NCI-H446 treated with DMSO at 0.1 percent for 48 hours (cell line): Measurements from ENCODE around the gene AK2.
"Not testable (repeated sequence)": the region's sequence is repeated elsewhere in the genome, so short reads cannot be mapped to it uniquely, and the experiment has no call there.

Source experiments
- DNase-seq: peaks from one replicate; lab custom pipeline; 2025; lab: John Stamatoyannopoulos, UW

AK2 gene

DNA sequence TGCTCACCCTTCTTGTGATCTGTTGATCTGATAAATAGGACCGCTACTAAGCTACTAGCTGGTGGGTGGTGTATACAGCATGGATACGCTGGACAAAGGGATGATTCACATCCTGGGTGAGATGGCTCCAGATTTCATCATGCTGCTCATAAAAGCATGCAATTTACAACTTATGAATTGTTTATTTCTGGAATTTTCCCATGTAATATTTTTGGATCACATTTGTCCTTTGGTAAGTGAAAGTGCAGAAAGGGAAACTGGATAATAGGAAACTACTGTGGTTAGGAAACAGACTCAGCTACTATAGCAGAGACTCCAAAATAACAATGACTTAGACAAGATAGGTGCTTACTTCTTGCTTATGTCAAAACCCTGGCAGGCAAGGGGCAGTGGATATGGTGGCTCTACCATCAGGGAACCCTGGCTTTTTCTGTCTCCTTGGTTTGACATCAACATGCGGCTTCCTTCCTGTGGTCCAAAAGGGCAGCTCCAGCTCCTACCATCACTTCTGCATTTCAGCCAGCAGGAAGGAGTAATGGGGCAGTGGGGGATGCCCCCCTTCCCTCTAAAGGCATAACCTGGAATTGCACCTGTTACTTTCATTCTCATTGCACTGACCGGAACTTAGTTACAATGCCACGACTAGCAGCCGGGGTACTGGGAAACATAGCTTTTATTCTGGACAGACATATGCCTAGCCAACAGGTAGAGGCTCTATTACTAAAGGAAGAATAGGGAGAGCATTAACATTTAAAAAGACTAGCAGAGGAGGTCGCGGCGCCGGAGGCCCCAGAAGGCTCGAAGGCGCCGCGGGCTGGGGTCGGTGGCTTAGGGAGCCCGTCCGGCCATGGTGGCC, 13.8 kb upstream of the AK2 start:
- no peak for DNase-seq

DNA sequence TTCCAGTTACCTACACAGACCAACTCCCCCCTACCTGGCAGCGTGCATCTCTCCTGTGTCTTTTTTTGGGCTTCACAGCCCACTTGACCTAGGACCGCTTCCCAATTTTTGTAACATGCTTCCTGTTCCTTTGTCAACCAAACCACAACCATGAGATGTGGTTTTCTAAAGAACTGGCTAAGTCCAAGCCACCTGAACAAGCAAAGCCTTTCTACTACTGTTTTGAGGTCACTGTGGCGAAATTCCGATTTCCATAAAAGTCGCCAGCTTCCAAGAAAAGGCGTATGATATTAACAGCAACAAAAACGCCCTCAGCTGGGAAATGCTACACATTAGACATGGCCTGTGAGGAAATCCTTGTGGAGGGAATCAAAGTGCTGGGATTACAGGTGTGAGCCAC, 12.7 kb upstream of the AK2 start:
- DNase-seq, result no peak

DNA sequence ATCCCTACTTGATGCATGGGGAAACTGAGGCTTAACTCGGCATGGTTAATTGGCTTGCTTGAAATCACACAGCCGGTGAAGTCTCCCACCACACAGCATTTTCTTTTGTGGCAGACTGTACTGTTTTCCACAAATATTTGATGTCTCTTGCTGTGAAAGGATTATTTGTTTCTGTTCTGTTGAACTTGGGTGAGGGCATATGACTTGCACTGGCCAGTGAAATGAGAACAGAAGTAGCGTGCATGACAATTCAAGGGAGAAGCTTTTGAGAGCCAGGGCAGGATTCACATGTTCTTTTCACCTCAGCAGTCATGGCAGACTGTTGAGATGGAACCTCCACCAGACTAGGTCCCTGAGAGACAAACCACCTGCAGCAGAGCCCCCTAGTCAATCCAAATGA, 11.7 kb upstream of the AK2 start:
- no peak for DNase-seq

DNA sequence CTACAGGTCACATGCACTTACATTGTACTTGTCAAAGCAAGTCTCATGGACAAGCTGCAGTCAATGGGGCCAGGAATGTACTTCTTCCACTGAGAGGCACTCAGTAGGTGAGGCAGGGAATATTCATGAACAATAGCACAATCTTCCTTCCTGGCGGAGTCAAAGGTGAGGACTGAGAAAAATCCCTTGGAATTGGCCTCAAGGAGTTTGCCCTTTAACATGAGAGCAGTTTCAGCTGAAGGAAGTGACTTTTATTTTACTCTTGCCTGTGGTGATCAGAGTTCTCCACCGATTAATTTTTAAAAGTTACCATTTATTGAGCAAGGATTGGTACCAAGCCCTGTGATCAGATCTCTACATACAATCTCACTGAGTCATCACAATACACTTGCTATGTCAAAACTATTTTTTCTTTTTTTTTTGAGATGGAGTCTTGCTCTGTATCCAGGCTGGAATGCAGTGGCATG, 11.2 kb upstream of the AK2 start:
- no peak for DNase-seq

DNA sequence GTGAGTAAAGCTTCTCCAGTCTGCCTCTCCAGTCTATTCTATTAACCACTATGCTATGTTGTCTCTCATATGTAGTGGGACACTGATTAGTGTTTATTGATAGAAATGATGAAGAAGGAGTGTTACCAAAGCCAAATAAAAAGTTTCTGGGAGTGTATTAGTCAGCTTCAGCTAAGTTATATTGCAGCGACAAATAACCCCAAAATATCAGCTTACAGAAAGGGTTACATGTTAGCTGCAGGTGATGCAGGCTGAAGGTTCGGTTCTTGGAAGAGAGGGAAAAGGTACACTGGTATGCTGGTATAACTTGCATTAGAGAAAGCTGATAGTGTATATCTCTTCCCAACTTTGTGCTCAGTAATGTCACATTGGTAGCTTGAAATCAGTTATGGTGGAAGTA, 10.6 kb upstream of the AK2 start:
- no peak for DNase-seq

DNA sequence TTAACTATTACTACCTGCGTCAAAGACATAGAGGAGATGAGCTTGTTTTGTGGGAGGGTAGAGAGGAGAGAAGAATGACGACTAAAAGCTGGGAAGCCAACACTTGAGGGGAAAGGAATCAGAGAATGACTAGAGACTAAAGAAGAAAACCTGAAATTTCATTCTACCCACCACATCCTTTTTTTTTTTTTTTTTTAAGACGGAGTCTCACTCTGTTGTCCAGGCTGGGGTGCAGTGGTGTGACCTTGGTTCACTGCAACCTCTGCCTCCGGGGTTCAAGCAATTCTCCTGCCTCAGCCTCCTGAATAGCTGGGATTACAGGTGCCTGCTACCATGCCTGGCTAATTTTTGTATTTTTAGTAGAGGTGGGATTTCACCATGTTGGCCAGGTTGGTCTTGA, 9.6 kb upstream of the AK2 start:
- not testable (repeated sequence) for DNase-seq

DNA sequence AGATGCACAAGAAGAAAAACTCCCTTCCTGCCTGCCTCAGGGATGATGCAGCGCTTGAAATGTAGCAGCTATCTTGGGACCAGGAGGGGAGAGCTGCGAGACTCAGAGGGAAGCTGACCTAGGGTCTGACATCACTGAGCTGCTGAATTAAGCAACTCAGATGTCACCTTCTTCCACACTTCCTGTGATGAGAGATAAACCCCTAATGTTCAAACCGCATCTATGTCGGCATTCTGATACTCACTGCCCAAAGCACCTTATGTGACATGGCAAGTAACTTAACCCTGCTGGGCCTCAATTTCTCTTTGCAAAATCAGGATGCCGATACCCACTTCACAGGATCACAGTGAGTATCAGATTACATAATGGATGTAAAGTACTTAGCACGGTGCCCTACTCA, 9.1 kb upstream of the AK2 start:
- DNase-seq, result no peak

DNA sequence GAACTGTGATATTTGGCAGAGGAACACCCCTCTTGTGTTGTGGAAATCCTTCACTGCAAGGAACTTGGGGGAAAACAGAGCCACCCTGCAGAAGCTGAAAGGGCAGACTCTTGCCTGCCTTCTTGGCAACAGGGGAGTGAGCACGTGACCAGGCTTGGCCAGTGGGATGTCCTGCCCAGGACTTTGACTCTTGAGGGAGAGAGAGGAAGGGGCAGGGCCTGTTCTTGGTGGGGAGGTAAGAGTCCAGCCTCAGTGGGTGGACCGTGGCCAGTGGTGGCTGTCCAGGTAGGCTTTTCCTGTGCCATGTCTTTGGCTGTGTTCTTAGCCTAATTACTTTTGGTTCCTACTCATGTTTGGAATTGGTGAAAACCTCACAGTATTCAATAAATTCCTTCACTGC, 8.6 kb upstream of the AK2 start:
- DNase-seq, result no peak

DNA sequence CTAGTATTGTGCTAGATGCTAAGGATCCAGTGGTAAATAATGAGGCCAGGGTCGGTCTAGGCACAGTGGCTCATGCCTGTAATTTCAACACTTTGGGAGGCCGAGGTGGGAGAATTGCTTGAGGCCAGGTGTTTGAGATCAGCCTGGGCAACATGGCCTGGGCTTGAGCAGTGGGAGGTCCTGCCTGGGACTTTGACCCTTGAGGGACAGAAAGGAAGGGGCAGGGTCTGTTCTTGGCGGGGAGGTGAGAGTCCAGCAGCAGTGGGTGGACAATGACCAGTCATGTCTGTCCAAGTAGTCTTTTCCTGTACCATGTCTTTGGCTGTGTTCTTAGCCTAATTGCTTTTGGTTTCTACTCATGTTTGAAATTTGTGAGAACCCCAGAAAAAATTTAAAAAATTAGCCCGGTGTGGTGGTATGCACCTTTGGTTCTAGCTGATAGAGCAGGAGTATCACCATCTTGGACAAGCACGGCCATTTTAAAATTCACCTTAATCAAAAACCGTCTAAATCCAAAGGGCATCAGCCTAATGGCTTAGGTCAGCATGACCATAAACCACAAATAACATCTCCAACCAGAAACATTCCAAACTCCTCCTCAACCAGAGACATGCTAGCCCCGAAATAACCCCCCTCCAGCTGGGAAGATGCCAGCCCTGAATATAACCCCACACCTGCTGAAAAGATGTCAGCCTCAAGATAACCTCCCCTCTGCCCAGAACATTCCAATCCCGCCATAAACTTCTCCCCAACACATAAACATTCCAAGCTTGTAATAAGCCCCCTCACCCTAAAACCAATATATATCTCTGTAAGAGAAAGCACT, 6.8 kb upstream of the AK2 start:
- DNase-seq, result no peak

DNA sequence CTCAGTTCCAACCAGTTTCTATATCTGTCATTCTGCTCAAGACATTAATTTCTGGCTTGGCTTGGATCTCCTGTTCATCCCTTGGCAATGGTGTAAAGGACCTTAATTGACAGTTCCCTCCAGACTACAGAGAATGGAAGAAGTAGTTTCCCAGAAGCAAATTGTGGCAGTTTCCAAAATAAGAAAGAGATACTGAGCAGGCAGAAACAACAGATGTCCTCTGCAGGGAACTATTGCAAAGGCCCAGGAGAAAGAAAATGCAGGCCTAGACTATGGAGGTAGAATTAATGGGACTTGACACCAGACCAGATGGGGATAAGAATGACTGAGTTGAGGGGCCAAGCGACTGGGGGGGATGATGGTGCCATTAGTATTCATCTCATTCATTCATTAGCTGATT, 6.1 kb upstream of the AK2 start:
- DNase-seq, result peak; percentile 65

DNA sequence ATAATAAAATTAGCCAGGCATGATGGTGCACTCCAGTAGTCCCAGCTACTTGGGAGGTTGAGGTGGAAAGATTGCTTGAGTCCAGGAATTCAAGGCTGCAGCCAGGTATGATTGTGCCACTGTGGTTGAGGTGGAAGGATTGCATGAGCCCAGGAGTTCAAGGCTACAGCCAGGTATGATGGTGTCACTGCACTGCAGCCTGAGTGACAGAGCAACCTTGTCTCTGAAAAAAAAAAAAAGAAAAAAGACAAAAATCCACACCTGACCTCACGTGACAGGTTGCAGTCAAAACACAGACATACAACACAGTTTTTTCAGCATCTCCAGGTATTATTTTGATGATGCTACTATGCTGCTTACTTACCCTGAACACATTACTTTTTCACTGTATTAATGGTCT, 4.3 kb upstream of the AK2 start:
- no peak for DNase-seq

DNA sequence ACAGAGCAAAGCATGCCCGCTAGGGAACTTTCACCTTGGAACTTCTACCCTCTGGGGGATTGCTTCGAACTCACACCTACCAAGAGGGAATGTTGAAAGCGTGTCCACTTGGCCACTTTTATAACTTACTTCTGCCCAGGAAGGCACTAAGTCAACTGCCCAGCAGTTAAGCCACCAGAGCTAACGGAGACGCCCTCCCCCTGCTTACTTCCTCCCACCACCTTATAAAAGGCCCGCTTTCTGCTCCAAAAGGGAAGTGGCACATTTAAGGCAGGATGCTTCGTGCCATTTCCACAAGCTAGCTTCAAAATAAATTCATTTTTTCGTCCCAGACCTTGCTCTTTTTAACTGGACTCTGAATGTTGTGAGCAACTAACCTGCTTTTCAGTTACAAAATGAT, 3.2 kb upstream of the AK2 start:
- DNase-seq, result no peak

DNA sequence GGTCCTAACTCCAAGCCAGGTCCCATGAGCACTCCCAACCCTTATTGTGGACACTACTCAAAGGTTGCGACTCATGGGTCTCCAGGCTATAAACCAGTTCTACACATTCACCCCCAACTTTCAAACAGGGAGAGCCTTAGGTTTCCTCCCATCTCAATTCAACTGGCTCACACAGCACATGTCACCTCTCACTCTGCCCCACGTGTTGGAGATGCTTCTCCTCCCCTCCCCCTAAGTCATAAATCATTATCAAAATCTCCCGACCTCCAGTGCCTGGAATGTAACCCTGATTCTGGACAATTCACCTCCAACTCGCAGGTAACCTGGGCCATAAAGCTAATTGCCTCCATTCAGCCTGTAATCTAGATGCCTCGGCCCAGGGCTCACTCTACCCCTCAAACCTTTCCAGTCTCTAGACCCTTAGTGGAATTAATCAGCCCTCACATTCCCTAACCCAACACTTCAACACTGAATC, 595 bp downstream of the AK2 start:
- DNase-seq, result no peak

DNA sequence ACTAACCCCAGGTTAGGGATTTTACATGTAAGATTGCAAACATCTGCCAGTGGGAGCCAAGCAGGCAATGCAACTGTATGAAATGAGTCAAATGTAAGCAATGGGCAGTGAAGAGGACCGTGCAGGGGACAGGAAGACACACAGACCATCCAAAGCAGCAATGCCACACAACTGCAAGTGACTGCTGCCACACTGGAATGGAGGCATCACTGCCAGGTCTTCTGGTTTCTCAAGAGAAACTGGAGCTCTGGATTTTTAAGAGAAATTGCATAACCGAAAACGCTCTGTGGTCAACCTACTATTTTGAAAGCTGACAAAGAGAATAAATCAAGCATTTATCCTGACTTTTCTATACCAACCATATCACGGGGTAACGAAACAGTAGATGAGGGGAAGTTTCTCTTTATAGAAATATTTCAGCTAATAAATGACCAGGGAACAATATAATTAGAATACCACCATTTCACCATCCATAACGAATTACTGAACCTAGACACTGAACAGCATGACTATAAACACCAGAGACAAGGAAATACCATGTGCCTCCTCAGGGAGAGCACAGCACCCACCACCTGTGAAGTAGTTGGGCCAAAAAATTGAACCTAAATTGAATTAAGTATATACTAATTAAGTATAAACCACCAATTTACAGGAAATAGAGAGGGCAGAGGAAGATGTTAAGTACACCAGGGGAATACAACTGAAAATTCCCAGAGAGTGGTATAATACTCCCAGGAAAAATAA, 4.4 kb downstream of the AK2 start:
- no peak for DNase-seq

DNA sequence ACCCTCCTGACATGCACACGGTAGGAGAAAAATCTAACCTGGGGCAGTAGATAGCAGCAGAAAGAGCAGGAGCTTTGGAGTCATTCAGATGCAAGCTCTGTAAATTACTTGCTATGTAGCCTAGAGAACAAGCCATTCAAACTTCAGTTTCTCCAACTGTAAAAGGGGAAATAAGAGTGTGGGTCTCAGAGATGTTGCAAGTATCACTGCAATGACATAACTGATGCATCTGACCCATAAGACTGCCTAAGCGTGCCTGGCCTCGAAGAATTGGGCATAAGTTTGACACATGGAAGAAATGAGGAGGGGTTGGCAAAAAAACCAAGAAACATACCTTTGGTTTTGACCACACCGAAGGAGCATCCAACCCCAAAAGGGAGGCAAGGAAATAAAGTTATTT, 5.2 kb downstream of the AK2 start:
- DNase-seq, result no peak

DNA sequence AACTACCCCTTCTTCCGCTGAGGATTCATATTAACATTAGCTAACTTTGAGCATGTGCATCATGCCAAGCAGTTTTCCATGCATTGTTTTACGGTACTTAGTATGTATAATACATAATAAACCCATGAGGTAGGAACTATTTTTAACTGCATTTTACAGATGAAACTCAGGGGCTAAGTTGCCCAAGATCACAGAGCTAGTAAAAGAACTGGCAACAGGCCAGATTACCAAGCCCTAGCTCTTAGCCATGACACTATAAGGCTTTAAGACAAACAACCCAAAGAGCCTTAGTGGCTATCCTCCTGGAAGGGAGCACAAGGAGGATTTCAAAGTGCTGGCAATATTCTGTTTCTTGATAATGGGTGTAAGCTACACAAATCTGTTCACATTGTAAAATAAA, 6.1 kb downstream of the AK2 start:
- DNase-seq, result no peak

DNA sequence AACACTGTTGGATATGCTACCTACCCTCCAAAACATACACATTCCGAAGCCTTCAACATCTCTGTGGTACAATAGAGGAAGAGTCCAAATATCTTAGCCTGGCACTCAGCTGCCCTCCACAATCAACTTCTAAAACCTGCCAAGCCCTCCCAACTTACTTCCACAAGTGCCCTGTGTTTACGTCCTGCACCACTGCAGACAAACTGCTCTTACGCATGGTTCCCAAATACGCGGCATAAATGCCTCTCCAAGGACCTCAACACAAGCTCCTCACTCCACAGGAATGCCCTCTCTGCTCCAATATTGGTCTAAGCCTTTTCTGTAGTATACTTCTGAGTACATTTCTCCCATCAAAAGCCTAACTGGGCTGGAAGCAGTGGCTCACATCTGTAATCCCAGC, 6.8 kb downstream of the AK2 start:
- no peak for DNase-seq

DNA sequence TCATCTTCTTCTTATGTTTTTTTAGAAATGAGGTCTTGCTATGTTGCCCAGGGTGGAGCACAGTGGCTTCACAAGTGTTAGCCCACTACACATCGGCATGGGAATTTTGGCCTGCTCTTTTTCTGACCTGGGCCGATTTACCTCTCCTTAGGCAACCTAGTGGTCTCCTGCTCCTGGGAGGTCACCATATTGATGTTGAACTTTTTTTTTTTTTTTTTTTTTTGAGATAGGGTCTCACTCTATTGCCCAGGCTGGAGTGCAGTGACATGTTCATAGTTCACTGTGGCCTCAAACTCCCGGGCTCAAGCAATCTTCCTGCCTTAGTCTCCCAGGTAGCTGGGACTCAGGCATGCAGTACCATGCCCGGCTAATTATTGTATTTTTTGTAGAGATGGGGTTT, 7.5 kb downstream of the AK2 start:
- no peak for DNase-seq

DNA sequence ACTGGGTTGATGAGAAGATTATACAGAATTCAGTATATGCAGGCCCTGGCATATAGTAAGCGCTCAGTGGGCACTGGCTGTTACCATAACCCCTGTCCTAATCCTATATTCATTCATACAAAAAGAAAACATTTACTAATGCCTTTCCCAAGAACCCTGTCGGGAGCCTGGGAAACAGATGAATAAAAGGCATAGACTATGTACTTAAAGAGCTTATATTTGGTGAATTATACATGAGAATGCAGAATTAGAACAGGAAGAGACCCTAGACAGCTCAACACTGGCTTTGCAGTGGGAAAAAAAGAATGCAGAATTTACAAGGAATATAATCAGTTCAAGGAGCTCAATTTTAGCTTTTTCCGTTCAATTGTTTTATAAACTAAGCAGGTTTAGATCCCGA, 10.9 kb downstream of the AK2 start:
- no peak for DNase-seq

DNA sequence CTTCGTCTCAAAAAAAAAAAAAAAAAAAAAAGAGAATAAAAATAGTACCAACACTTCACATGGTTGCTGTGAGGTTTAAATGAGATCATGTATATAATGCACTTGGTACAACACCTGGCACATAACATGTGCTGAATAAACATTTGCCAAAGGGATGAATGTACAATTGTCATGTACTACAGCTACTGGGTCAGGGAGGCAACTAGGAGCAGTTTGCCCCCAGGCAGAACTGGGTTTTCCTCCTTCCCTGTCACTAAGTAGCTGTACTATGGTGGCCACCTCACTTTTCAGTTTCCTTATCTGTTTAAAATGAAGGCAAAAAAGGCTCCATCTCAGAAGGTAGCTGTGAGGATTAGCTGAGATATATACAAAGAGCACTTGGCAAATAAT, 11.5 kb downstream of the AK2 start:
- DNase-seq, result no peak

DNA sequence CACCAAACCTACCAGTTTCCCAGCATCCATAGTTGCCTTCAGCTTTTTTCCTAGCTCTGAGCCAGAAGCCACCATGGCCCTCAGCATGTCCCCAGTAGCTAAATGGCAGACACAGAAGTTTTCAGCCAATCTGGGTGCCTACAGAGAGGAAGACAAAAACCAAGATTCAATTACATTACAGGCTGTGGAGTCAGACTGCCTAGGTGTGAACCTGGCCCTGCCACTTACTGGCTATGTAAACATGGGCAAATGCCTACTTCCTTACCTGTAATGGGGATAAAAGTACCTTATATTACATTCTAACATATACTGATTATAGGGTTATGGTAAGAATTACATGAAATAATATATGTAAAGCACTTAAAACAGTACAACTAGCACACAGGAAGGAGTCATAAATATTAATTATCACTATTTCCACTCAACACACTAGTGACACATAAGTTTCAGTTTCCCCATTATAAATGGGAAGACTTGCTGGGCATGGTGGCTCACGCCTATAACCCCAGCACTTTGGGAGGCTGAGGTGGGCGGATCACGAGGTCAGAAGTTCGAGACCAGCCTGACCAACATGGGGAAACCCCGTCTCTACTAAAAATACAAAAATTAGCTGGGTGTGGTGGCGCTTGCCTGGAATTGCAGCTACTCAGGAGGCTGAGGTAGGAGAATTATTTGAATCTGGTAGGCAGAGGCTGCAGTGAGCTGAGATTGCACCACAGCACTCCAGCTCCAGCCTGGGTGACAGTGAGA, 12.1 kb downstream of the AK2 start:
- not testable (repeated sequence) for DNase-seq
